ENCODE measurements around the gene PERCC1. TPM values are rescaled to one million over a fixed set of nuclear protein-coding genes. Genes with fewer than 3 reads are reported as not detected.

The PERCC1 gene
- total and polyA plus RNA-seq, 9 of the 15 experiments (the other 6 are each of a cell fraction or from before 2014, with no cell fraction given), result not detected

- TF ChIP-seq ZMIZ1 (IDR thresholded peaks at IDR 0.05; ENCODE audit: low read depth in 2 of 2, low read length in 2 of 2) (no peak), CBX8 (IDR thresholded peaks at IDR 0.05; ENCODE audit: borderline replicate concordance, extremely low read depth, low read depth, low read length, poor library complexity, severe bottlenecking) (no peak), HMG20A (CRISPR knock-in tag; conservative IDR thresholded peaks at IDR 0.05) (no peak), ZNF436 (CRISPR knock-in tag; IDR thresholded peaks at IDR 0.05) (no peak), RERE (CRISPR knock-in tag; IDR thresholded peaks at IDR 0.05; ENCODE audit: borderline replicate concordance) (no peak), ZNF140 (CRISPR knock-in tag; IDR thresholded peaks at IDR 0.05) (no peak)
Measured at GRCh38 chr16:1445518-1446203, 14.8 kb downstream of the PERCC1 start (continued).

Data from K562 (cell line).